GM19351 (cell line): ENCODE data around the gene ZC3H8.

Experiments used
- ATAC-seq: cut with Tn5 transposase; IDR thresholded peaks from one replicate; pipeline ENCODE4 v1.9.1; 2021; ENCODE audit warnings: mild to moderate bottlenecking, moderate library complexity; ENCODE audit not compliant: unreplicated experiment

Gene ZC3H8

DNA sequence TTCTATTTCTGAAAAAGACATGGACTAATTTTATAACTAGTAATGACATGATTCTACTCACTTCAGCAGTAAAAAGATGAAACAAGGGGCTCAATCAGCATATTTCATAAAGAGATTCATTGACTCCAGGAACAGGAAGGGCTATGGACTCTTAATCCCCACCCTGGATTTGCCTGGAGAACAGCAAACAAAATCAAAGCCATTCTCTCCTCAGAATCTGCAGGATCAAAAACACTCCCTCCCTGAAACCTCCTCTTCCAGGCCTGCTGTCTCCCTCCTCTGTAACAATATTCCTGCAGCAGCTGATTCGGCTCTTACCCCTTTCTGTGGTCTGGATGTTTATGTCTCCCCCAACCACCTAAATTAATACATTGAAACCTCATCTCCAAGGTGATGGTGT lies 57.0 kb downstream of the ZC3H8 start:
- ATAC-seq: no peak

DNA sequence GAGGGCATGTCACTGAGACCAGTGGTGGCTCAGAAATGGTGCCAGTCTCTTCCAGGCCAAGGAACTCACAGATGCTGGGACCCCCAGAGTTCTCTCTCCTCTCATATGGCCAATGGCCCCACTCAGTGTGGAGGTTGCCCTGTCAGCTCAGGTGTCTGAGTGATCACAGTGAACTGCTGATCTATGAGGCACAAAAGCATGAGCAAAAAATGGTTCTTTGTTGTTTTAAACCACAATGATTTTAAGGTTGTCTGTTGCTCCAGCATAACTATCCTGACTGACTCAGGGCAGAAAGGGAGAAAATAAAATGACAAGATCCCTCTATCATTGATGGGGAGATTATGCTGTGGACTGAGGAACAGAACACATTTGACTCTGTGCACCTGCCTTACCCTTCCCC lies 58.9 kb downstream of the ZC3H8 start:
- no peak for ATAC-seq

DNA sequence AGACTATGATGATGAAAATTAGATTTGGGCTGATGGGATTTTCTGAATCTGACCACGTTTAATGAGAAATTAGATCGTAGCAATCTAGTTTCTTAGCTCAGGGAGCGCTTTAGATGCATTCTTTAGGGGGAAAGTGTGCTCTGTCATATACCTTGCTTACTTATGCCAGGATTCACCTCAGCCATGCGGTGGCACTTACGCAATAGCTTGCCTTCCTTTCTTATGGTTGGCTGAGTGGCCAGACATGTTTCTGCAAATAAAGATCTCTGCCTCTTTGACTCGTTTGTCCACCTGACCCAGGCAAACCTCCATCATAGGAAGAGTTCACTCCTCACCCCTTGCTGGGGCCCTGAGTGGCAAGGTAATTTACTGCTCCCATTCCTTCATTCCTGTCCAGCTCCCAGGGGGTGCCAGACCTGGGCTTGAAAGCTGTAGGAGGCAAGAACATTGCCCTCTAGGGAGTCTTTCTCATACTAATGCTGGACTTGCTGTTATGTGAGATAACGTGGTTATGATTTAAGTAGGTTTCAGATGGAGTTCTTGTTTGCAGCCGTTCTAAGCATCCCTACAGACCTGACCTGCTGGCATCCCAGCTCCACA lies 59.6 kb downstream of the ZC3H8 start:
- no peak for ATAC-seq

DNA sequence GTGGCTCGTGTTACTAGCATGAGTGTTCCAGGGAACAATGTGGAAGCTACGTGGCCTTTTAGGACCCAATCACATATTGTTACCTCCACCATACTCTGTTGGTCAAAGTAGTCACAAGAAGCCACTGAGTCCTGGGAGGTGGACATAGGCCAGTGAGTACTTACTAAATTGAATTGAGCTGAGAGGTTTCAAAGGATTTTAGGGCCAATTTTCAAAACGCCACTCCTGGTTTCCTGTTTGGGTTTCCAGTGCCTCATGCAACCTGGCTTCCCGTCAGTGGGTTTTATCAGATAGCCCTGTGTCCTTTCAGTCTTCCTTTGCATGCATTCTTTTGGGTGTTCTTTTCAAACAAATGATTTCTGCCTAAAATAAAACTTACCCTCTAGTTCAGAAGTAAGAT lies 60.4 kb downstream of the ZC3H8 start:
- no peak for ATAC-seq

DNA sequence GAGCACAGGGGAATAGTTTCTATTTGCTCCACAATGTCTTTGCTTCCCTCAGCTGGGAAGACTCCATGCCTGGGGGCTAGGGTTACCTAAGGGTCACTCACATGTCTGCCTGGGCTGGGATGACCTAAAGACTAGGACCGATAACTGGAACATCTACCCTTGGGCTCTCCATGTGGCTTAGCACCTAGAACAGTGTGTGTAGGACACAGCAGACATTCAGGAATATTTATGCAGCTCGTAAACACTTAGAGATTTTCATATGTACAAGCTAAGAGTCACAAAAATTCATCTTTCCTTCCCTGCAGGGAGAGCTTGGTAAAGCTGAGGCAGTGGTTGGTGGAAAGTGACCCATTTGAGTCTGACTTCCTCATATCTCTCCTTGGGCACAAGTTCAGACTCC lies 60.8 kb downstream of the ZC3H8 start:
- no peak for ATAC-seq

DNA sequence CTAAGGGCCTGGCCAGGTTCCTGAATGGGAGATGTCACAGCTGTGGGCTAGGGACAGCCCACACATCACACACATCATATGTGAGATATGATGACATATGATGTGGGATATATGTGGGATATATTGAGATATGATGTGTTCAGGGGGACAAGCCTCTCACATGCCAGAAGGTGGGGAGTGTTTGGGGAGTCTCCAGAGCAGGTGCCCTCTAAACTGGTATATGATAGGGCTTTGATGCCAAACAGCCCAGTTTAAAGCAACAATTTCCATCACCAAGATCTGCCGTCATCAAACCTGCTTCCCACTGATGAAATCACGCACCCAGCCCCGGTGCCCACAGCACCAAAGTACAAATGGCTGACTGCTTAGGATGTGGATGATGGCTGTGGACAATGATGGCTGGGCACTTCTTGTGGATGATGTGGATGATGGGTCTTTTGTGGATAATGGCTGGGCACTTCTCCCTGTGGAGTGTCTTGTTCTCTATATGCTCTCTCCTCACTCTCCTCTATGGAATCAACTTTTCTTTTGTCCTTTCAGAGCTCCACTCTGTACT lies 65.8 kb downstream of the ZC3H8 start:
- ATAC-seq: no peak

DNA sequence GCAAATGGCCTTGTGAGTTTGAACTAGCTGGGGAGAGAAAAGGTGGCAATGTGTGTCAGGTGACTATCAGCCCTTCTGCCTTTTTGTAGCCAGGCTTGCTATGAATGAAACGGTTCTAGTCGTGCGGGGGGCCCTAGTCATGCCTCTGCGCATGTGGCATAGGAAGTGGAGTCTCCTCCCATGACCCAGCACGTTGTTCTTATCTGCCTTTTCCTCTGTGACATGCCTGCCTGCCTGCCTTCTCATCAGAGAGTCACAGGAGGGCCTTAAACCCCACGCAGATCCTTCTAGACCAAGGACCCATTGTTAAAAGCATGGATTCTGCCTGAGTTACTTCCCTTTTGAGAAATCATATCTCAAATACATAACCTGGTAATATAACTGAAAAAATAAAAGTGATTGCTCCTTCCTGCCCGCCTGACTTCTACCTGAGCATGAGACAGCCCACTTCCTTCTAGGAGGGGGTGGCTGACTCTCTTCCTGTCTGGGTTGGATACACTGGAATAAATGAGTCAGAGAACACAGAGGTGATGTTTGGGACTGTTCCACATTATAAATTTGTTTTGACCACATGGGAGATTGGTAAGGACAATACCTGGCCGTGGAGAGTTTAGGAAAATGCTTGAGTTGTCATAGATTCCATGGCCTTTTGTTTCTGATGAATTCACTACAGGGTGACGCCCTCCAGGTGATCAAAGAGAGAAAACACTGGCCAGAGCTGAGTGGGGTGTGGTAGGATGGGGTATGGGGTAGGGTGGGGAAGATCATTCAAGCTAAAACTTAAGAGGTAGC lies 66.8 kb downstream of the ZC3H8 start:
- ATAC-seq: no peak

DNA sequence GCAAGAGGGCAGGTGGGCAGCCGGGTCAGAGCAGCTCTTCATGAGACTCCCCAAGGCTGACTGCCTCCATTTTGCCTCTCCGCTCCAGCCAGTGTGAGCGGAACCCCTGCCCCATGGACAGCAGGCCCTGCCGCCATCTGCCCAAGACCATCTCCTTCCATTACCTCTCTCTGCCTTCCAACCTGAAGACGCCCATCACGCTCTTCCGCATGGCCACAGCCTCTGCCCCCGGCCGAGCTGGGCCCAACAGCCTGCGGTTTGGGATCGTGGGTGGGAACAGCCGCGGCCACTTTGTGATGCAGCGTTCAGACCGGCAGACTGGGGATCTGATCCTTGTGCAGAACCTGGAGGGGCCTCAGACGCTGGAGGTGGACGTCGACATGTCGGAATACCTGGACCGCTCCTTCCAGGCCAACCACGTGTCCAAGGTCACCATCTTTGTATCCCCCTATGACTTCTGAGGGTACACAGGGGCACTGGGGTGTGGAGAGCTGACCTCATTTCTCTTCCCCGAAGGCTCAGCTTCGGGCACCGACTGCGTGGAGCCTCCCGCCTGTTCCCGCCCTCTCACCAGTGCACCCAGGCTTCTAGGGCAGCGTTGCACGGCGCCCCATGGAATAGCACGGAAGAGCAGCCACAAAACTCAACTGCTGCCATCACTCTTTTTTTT lies 67.7 kb downstream of the ZC3H8 start:
- no peak for ATAC-seq

DNA sequence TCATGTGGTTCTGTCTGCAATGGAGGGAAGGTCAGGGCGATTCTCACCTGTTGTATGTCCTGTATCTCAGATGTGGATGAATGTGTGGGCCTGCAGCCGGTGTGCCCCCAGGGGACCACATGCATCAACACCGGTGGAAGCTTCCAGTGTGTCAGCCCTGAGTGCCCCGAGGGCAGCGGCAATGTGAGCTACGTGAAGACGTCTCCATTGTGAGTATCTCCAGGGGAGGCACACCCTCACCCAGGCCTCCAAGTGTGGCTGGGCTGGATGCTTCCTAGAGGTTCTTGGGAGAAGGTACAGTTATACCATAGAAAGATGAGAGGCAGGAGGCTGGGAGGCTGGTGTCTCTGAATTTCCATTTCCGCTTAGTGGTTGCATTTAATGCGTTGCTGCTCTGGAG lies 69.7 kb downstream of the ZC3H8 start:
- no peak for ATAC-seq

DNA sequence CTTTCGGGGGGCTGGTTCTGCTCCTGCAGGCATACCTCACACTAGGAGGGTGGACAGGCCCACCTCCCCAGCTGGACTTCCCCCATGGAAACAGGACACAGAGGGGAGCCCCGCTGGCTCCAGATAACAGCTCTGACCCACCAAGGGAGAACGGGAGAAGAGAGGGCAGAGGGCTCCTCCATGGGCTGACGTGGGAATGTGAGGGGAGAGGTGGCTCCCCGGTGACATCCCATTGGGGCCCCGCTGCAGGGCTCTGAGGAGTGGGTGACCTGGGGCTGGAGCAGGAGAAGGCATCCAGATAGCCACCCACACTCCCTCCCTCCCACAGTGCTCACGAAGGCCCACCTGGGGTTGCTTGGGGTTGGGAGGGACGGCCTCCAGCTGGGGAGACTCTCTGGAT lies 70.7 kb downstream of the ZC3H8 start:
- no peak for ATAC-seq

DNA sequence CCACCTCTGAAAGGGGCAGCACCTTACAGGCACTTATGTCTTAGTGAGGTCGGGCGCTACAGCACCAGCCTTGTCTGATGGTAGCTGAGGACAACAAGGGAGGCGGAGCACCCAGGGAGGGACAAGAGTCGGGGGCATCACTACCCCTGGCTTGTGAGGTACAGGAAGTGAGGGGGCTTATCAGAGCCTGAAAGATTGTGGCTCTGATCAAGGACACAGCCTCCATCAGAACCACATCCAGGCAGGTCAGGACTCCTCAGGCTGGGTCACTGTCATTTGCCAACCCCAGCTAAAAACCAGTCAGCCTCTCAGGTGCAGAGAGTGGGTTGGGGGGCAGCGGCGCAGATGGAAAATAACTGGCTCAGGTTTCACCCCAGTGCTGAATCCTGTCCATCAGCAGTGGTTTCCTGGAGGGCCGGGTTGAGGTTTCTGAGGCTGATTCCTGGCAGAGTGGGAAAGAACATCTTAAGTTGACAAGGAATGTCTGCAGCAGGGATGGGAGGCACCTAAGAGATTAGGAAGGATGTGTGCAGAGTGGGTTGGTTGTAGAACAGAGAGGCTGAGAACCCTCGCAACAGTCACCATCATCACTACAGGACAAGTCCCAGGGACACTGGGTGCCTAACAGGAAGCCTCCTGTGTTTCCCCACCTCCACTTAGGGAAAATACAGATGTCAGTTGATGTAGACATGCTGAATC lies 71.4 kb downstream of the ZC3H8 start:
- no peak for ATAC-seq

DNA sequence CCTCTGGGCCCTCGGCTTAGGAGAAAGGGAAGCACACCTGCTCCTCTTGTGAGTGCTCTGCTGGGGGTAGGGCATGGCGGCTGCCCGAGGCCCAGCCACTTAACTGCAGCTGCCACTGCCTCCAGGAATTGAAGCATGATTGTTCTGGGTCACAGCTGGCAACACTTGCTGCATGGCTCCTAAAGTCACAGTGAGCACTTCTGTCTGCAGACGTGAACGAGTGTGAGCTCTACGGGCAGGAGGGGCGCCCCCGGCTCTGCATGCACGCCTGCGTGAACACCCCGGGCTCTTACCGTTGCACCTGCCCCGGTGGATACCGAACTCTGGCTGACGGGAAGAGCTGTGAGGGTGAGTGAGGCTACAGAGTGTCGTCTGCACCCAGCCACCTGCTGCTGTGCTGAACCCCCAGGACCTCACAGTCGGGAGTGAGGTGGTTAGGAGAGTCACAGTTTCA lies 72.2 kb downstream of the ZC3H8 start:
- ATAC-seq: no peak

DNA sequence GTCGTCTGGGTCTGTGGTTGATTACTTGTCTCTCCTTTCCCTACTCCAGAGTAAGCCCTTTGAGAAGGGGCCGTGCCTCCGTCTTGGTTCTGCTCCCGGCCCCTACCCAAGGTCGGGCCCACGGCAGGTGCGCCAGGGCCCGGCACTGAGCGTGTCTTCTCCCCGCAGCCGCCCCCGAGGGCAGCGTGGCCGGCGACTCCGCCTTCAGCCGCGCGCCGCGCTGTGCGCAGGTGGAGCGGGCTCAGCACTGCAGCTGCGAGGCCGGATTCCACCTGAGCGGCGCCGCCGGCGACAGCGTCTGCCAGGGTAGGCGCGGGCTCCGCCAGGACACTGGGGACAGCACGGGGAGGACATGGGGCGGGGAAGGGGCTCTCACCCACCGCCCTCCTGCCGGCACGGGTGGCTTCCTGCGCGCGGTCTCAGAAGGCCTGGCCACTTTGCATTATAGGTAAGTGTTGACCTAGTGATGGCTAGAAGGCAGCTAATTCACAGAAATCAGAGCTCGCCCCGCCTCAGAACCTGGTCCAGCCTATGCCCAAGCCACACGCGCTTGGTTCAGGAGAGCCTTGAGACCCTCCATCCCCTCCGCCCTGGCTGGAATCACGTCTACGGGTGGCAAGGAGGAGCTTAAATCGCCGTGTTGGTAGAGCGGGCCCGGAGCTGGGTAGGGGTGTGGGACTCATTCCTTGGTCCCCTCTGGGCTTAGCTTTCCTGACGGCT lies 73.1 kb downstream of the ZC3H8 start:
- ATAC-seq: no peak

DNA sequence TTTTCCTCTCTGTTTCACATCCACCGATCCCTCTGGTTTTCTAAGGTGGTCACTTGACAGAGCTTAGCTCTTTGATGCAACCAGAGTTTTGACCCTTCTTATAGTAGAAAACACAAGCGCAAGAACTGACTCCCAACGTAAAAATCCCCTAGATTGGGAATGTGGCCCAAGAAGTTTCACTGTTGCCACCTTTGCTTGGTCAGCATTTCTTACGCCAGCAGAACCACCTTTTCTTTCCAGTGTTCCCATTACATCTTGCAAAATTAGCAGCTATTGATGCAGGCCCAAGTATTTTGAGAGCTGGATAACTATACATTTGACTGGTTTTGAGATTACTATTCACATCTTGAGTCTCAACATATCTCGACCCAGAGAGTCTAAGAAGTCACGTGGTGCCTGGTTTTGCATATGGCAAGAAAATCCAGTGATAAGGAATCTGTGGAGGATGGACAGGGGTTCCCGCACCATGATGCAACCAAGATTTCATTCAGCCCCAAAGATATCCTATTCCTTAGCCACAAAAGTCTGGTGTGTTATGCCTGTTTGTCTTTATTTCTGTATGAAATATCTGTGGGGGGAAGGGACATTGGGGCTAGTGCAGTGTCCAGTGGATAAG lies 78.8 kb downstream of the ZC3H8 start:
- ATAC-seq: no peak

DNA sequence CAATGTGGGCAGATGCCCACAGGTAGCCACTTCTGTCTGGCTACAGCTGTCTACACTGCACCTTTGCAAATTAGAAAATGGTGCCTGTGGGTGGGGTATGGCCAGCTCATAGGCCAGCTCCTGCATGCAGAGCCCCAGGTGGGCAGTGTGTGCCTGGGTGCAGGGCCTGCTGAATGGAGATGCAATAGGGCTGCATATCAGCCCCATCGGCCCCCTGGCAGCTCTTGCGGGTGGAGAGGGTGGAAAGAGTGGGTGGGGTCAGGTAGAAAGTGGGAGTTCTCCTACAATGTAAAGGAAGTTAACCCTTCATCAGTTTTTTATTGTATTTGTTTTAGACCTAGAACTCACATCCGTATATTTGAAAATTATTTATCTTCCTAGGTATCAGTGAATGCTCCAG lies 79.5 kb downstream of the ZC3H8 start:
- ATAC-seq: no peak

DNA sequence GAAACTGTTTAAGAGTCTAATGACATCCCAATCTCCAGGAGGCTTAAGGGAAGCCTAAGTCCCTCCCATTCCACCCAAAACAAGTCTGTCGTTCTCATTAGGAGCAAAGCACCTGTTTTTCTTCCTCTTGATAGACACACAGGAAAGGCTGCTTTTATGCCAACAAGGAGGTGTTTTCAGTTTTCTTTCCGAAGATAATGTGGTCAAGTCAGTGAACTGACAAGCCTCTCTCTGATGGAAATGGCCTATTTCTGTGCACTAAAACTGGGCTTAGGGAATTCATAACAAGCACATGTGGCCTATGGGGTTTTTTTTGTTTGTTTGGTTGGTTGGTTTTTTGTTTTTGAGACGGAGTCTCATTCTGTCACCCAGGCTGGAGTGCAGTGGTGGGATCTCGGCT lies 80.5 kb downstream of the ZC3H8 start:
- no peak for ATAC-seq

DNA sequence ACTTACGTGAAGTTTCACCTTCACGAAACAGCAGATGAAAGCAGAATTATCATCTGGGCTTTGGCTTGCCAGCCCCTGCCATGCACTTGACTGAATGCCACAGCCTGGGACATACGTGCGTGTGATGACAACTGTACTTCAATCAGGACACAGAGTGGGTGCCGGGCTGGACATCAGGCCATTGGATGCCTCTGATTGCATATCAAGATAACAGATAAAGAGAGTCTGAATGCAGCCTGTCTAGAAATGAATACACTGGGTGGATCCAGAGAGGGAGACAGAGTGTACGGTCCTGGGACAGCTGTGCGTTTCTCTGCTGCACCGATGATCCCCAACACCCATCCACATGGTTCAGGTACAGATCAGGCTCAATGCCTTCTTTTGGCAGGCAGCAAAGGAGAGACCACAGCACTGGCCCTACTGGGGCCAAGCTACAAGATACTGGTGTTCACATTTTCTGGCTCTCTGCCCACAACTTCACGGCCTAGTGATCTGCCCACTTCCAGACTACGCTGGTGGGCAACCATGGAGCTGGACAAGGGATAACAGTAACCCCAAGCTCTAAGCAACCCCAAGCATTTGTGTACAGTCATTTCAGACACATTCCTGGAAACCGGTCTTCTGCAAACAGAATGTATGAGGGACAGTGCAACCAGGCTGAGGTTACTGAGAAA lies 81.1 kb downstream of the ZC3H8 start:
- no peak for ATAC-seq

DNA sequence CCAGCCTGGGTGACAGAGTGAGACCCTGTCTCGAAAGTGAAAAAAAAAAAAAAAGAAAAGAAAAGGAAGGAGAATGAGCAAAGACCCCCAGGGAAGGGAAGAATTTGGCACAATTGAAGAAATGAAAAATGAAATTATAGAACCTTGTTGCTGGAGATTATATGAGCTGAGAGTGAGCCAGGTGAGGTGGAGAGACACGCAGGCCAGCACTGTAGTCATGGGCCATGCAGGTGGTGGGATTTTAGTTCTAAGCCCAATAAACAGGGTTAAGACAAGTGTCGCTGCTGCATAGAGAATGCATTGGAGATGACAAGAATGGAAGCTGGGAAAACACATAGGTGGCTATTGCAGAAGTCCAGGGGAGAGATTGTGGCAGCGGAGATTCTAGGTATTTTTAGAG lies 84.3 kb downstream of the ZC3H8 start:
- no peak for ATAC-seq

DNA sequence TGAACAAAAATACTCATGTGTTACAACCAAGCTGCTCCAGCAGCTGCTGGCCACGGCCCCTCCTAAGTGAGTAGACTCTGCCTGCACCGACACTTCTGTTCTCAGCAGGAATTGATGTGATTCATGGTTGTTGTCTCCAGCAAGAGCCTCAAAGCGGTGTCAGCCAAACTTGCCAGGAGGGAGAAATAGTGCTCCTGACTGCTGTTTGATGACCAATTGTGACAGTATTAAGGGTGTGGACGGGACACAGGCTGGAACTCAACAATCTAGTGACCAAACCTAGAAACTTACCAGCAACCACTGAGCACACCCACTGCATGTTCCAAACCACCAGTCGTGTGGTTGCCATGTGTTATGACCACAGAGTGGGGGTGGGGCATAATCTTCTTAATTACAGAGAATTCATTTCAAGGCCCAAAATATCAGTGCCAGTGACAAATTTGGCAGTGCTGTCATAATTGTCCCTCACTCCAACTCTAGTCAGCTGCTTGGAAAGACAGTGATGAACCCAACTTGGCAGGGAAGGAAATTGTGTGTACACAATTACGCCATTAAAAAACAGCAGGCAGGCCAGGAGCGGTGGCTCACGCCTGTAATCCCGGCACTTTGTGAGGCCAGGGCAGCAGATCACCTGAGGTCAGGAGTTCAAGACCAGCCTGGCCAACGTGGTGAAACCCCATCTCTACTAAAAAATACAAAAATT lies 86.3 kb downstream of the ZC3H8 start:
- no peak for ATAC-seq
